PFSK-1 (cell line): ENCODE measurements around the gene C19orf81.

Source experiments
- FOXP2 ChIP-seq: optimal IDR thresholded peaks from 2 replicates; pipeline ENCODE3; 2011; ENCODE audit warnings: borderline replicate concordance, control low read depth, inconsistent platforms; ENCODE audit not compliant: insufficient read depth; ENCODE audit errors: extremely low read length, extremely low read depth
- POLR2AphosphoS5 ChIP-seq: IDR thresholded peaks from 2 replicates; pipeline ENCODE4 v1.6.1; 2012; ENCODE audit warnings: low read depth, mild to moderate bottlenecking, control low read depth, low read length, moderate library complexity
- REST ChIP-seq, 2 experiments: IDR thresholded peaks; 2 replicates each; pipeline versions ENCODE4 v1.6.1 to v1.8.0; 2011 to 2012; ENCODE audit warnings: low read depth in 2 of 2, low read length in 2 of 2, control low read depth in 1 of 2, inconsistent platforms in 1 of 2, mild to moderate bottlenecking in 1 of 2, moderate library complexity in 1 of 2; ENCODE audit not compliant: insufficient read depth in 1 of 2
- SIN3A ChIP-seq: IDR thresholded peaks from 2 replicates; pipeline ENCODE4 v1.6.1; 2012; ENCODE audit warnings: mild to moderate bottlenecking, low read length, moderate library complexity, borderline replicate concordance; ENCODE audit not compliant: insufficient read depth
- TAF1 ChIP-seq: IDR thresholded peaks from 2 replicates; pipeline ENCODE4 v1.6.1; 2012; ENCODE audit warnings: low read length, control low read depth, borderline replicate concordance; ENCODE audit not compliant: insufficient read depth

C19orf81 gene

GRCh38 chr19:50661766-50662650, 12.8 kb downstream of the C19orf81 start:
- TF ChIP-seq SIN3A (no peak), REST (IDR thresholded peaks at IDR 0.05; ENCODE audit: insufficient read depth in 1 of 2, low read depth in 2 of 2, low read length in 2 of 2) (no peak), POLR2AphosphoS5 (no peak), TAF1 (no peak), FOXP2 (no peak)

DNA sequence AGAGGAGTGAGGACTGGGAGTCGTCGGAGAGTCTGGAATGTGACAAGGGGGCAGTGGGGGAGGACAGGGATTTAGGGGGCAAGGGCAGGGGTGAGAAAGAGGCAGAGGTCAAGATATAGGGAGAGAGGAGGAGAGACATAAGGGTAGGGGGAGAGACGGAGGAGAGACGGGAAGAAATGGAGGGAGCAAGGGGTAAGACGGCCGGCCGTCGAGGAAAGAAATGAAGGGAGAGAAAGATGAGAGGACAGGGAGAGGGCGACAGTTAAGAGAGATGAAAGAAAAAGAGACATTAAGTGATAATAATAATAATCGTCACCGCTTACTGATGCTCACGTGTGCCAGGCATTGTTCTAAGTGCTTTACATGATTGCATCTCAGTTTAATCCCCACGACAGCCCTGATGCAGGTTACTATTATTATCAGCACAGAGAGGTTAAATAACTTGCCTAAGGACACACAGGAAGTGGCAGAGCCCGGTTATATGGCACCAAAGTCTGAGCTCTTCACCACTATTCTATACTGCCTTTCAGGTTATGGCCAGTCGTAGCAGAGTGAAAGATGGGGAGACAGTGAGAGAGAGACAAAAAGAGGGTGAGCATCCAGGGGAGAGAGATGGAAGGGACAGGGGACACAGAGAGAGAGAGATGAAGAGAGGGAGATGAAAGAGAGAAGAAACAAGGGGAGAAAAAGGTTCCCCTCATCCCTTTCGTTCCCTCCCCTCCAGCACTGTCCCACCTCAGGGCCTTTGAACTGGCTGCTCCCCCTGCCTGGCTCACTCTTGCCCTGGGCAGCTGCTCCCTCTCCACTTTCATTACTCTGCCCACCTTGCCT, 13.6 kb downstream of the C19orf81 start:
- TF ChIP-seq SIN3A (no peak), FOXP2 (no peak), REST (IDR thresholded peaks at IDR 0.05; ENCODE audit: insufficient read depth in 1 of 2, low read depth in 2 of 2, low read length in 2 of 2) (no peak), TAF1 (no peak), POLR2AphosphoS5 (no peak)

DNA sequence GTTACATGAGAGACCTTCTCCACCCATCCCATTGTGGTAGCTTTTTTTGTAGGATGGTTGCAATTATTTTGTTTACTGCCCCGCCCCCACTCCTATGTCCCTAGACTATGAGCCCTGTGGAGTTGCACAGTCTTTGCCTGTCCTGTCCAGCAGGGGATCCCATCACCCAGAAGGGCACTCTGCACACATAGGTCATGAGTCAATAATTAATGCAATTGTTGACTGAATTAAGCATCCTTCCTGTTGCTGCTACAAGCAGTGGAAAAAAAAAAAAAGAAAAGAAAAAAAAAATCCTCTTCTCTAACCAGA, 14.2 kb downstream of the C19orf81 start:
- TF ChIP-seq REST (IDR thresholded peaks at IDR 0.05; ENCODE audit: insufficient read depth in 1 of 2, low read depth in 2 of 2, low read length in 2 of 2): no peak
- no peak for TF ChIP-seq TAF1
- TF ChIP-seq SIN3A: no peak
- TF ChIP-seq POLR2AphosphoS5: no peak
- TF ChIP-seq FOXP2: no peak

- TF ChIP-seq REST (IDR thresholded peaks at IDR 0.05; ENCODE audit: insufficient read depth in 1 of 2, low read depth in 2 of 2, low read length in 2 of 2): no peak
Observed at GRCh38 chr19:50664204-50664603, 15.0 kb downstream of the C19orf81 start.
